Endothelial cell of umbilical vein (primary cell): Measurements from ENCODE around the gene ARHGAP22. TPM values are rescaled to one million over a fixed set of nuclear protein-coding genes. Genes with fewer than 3 reads are reported as not detected.

ENCODE experiments used
- BruUV-seq: library from RNA; stranded (reverse); fragments of 400-500 nt; replicated peaks from 2 replicates; lab custom pipeline; 2021; lab: Mats Ljungman, UMichigan
- CTCF ChIA-PET: fragments of 300-600, 350-600 bp; sonication (Branson Sonifier 250); formaldehyde crosslinking; loops from one replicate; lab custom pipeline; 2021; ENCODE audit warnings: antibody characterized with exemption, inconsistent platforms; lab: Charles Lee
- POLR2A ChIA-PET: fragments of 300-600, 350-600 bp; sonication (Branson Sonifier 250); formaldehyde crosslinking; loops from one replicate; lab custom pipeline; 2021; ENCODE audit warnings: antibody characterized with exemption, inconsistent platforms; lab: Charles Lee
- DNase-seq: peaks from one replicate; pipeline ENCODE4 v3.0.0-alpha.2; 2011; ENCODE audit warnings: low read depth, low spot score
- FAIRE-seq: peaks from 2 replicates; lab custom pipeline; 2011; peaks lifted over from hg19 to GRCh38; lab: Jason Lieb, UNC
- H2AFZ ChIP-seq: 2 replicates; pipeline ENCODE4 v1.6.0; 2012; ENCODE audit warnings: low read depth, low read length, control low read depth, inconsistent platforms
- H3K27ac ChIP-seq: 2 replicates; pipeline ENCODE4 v1.5.1; 2011; ENCODE audit warnings: low read depth, mild to moderate bottlenecking, control low read depth, low read length, moderate library complexity; ENCODE audit not compliant: insufficient read depth
- H3K27me3 ChIP-seq, 2 experiments: 2 replicates each; pipeline versions ENCODE4 v1.6.0 to v1.6.1; 2011; ENCODE audit warnings: low read length in 2 of 2, mixed read lengths in 1 of 2; ENCODE audit not compliant: control insufficient read depth in 2 of 2, insufficient read depth in 2 of 2
- H3K36me3 ChIP-seq, 2 experiments: 2 replicates in 1 of 2; 3 replicates in 1 of 2; pipeline ENCODE4 v1.5.1; 2011; ENCODE audit warnings: low read length in 2 of 2, mild to moderate bottlenecking in 1 of 2, moderate library complexity in 1 of 2; ENCODE audit not compliant: control insufficient read depth in 2 of 2, insufficient read depth in 2 of 2; ENCODE audit errors: extremely low read depth in 1 of 2
- H3K4me1 ChIP-seq: 3 replicates; pipeline ENCODE4 v1.5.1; 2011; ENCODE audit warnings: mild to moderate bottlenecking, low read length; ENCODE audit not compliant: control insufficient read depth, insufficient read depth; ENCODE audit errors: extremely low read depth
- H3K4me2 ChIP-seq: 2 replicates; pipeline ENCODE4 v1.6.1; 2011; ENCODE audit warnings: low read length, control low read depth, mixed read lengths; ENCODE audit not compliant: insufficient read depth
- H3K4me3 ChIP-seq, 3 experiments: fragments of 200-600 bp in 1 of 3; sonication (generic), shearing (Covaris generic) in 1 of 3; replicated peaks in 1 of 3; 2 replicates each; pipeline ENCODE4 v1.5.1; 2011 to 2016; ENCODE audit warnings: control low read depth in 3 of 3, low read length in 3 of 3, mild to moderate bottlenecking in 2 of 3, inconsistent platforms in 1 of 3, low read depth in 1 of 3, moderate library complexity in 1 of 3; ENCODE audit not compliant: insufficient read depth in 1 of 3
- H3K79me2 ChIP-seq: 2 replicates; pipeline ENCODE4 v1.6.0; 2012; ENCODE audit warnings: low read length, inconsistent platforms; ENCODE audit not compliant: control insufficient read depth, insufficient read depth
- H3K9ac ChIP-seq: replicated peaks from 2 replicates; pipeline ENCODE3; 2011; ENCODE audit warnings: low read length, control low read depth; ENCODE audit not compliant: insufficient read depth; ENCODE audit errors: extremely low read depth
- H3K9me1 ChIP-seq: replicated peaks from 3 replicates; pipeline ENCODE4 v1.6.0; 2011; ENCODE audit warnings: mild to moderate bottlenecking, low read length; ENCODE audit not compliant: control insufficient read depth, insufficient read depth; ENCODE audit errors: extremely low read depth
- H3K9me3 ChIP-seq: replicated peaks from 2 replicates; pipeline ENCODE4 v1.5.1; 2012; ENCODE audit warnings: low read length, inconsistent platforms; ENCODE audit not compliant: control insufficient read depth, insufficient read depth
- H4K20me1 ChIP-seq: replicated peaks from 2 replicates; pipeline ENCODE3; 2011; ENCODE audit warnings: mild to moderate bottlenecking, low read length; ENCODE audit not compliant: control insufficient read depth, insufficient read depth; ENCODE audit errors: extremely low read depth
- CTCF ChIP-seq, 2 donors: IDR thresholded peaks; 1 replicate in 1 of 2; 2 replicates in 1 of 2; pipeline ENCODE4 v1.5.1; 2011; ENCODE audit warnings: low read length in 2 of 2, mild to moderate bottlenecking in 2 of 2, moderate library complexity in 2 of 2, control low read depth in 1 of 2, inconsistent platforms in 1 of 2, low read depth in 1 of 2; ENCODE audit not compliant: insufficient read depth in 1 of 2; ENCODE audit errors: extremely low read depth in 1 of 2
- EZH2 ChIP-seq: IDR thresholded peaks from 2 replicates; pipeline ENCODE4 v1.6.1; 2012; ENCODE audit warnings: borderline replicate concordance, low read depth, mild to moderate bottlenecking, moderate library complexity, low read length, inconsistent platforms; ENCODE audit not compliant: severe bottlenecking
- GATA2 ChIP-seq: IDR thresholded peaks from 2 replicates; pipeline ENCODE4 v1.7.0; 2011; ENCODE audit warnings: low read depth, mild to moderate bottlenecking, moderate library complexity, mixed read lengths, low read length; ENCODE audit not compliant: insufficient read length, insufficient read depth
- JUN ChIP-seq: IDR thresholded peaks from 2 replicates; pipeline ENCODE4 v1.6.1; 2011; ENCODE audit warnings: borderline replicate concordance, low read depth; ENCODE audit not compliant: insufficient read length, insufficient read depth
- MAX ChIP-seq: IDR thresholded peaks from 2 replicates; pipeline ENCODE4 v1.6.1; 2011; ENCODE audit not compliant: insufficient read depth, insufficient read length
- MYC ChIP-seq: IDR thresholded peaks from one replicate; pipeline ENCODE4 v1.6.1; 2011; ENCODE audit warnings: mild to moderate bottlenecking, low read depth, low read length
- POLR2A ChIP-seq: IDR thresholded peaks from 2 replicates; pipeline ENCODE4 v1.6.1; 2012; ENCODE audit warnings: low read depth, mild to moderate bottlenecking, control low read depth, low read length
- POLR2AphosphoS5 ChIP-seq: IDR thresholded peaks from 2 replicates; pipeline ENCODE4 v1.6.1; 2012; ENCODE audit warnings: low read depth, mild to moderate bottlenecking, control low read depth, low read length, moderate library complexity; ENCODE audit not compliant: insufficient read depth
- dilution Hi-C: fragments of 300-500 bp; cut with MboI; formaldehyde crosslinking; loops from one replicate; pipeline ENCODE4 v1.15.0; 2019; ENCODE audit warnings: low sequenced_read_pairs; ENCODE audit not compliant: extremely low pct_ligation_motif_present
- intact Hi-C: fragments of 100-400 bp; cut with micrococcal nuclease; formaldehyde crosslinking; loops from one replicate; pipeline ENCODE4 v1.10.0; 2022
- polyA plus RNA-seq, 4 experiments: library from polyadenylated mRNA; depleted of rRNA in 3 of 4; stranded (reverse) in 3 of 4; unstranded in 1 of 4; fragments of >200 nt; gene quantifications; 2 replicates each; pipeline versions ENCODE4 v1.2.1 to v1.2.3, GENCODE V29; 2011 to 2012; ENCODE audit warnings: missing spikeins in 1 of 4
- total RNA-seq: library from RNA; stranded (reverse); gene quantifications from 2 replicates; pipeline ENCODE4 v1.2.3, GENCODE V29; 2021

The ARHGAP22 gene
- total and polyA plus RNA-seq, 2 donors (not counting 3 experiments of a cell fraction or from before 2014, with no cell fraction given) = 8.6 to 50.3 TPM

DNA sequence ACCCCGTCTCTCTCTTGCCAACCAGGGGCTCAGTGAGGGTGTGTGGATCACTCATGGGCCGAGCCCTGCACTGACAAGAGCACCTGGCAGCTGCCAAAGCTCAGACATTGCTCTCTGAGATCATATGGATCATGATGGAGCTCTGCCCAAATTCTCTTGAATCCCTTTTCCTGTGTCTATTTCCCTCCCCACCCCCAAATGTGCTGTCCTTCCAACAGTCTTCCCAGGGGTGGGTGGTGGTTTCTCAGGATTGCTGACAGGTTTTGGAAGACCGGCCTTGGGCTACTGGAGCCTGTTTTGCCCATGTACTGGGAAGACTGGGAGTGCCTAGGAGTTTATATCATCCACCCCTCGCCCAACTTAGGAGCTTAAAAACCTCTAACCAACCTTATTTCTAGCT is 10.5 kb downstream of the ARHGAP22 start:
- no peak overlapping the region for H2AFZ ChIP-seq
- no peak overlapping the region for H3K4me2 ChIP-seq
- H3K27ac ChIP-seq = no peak overlapping the region
- intact Hi-C loops = no loop called here
- no TSS peak for BruUV-seq
- H4K20me1 ChIP-seq = no peaks in the 10 kb centered on the region
- ChIA-PET POLR2A (no interaction called here), CTCF (interaction anchor here (1.6 to 2.9 kb wide), 5 partner anchors 13 to 230 kb away, joined by 3 to 21 read pairs (median 4); no protein-coding TSS in a partner anchor)
- dilution Hi-C loops = no loop called here
- H3K79me2 ChIP-seq = peaks cover 99% of the 10 kb centered on the region
- peak; percentile 21 for TF ChIP-seq POLR2A
- TF ChIP-seq MYC = no peak
- H3K9me3 ChIP-seq = no peaks in the 10 kb centered on the region
- DNase-seq = no peak
- H3K4me3 ChIP-seq = no peak overlapping the region
- peaks cover 11% of the 10 kb centered on the region for H3K4me1 ChIP-seq
- FAIRE-seq = no peak
- H3K36me3 ChIP-seq = no peaks in the 10 kb centered on the region
- no peaks in the 10 kb centered on the region for H3K9me1 ChIP-seq
- no peak overlapping the region for H3K9ac ChIP-seq
- no peaks in the 10 kb centered on the region for H3K27me3 ChIP-seq

- Histone ChIP-seq H3K4me3 (no peak overlapping the region), H2AFZ (no peak overlapping the region), H3K9me1 (no peaks in the 10 kb centered on the region), H3K36me3 (no peaks in the 10 kb centered on the region), H3K9me3 (no peaks in the 10 kb centered on the region), H3K27me3 (no peaks in the 10 kb centered on the region), H4K20me1 (no peaks in the 10 kb centered on the region), H3K4me2 (no peak overlapping the region), H3K9ac (no peak overlapping the region), H3K27ac (no peak overlapping the region), H3K79me2 (peaks cover 99% of the 10 kb centered on the region), H3K4me1 (peaks cover 16% of the 10 kb centered on the region)
- BruUV-seq = no TSS peak
- intact Hi-C loops (no loop called here), dilution Hi-C loops (no loop called here)
- FAIRE-seq (no peak), DNase-seq (no peak)
- TF ChIP-seq JUN (no peak), GATA2 (no peak), POLR2A (no peak), POLR2AphosphoS5 (no peak), EZH2 (no peak), MAX (no peak), MYC (no peak), CTCF (IDR thresholded peaks at IDR 0.05; ENCODE audit: extremely low read depth in 1 of 2, insufficient read depth in 1 of 2, low read depth in 1 of 2, low read length in 2 of 2) (no peak)
- ChIA-PET CTCF (interaction anchor here (1.0 to 5.6 kb wide), 3 partner anchors 12 to 65 kb away, joined by 3 to 58 read pairs (median 3); no protein-coding TSS in a partner anchor), POLR2A (no interaction called here)
These were observed 12.5 kb downstream of the ARHGAP22 start for GRCh38 chr10:48592346-48592745.
